GM19238 (cell line): ENCODE measurements around the gene IRX4.

ENCODE experiments used
- DNase-seq: peaks from one replicate; pipeline ENCODE4 v3.0.0; 2011; ENCODE audit warnings: low spot score; ENCODE audit not compliant: insufficient read length

The IRX4 gene

DNA sequence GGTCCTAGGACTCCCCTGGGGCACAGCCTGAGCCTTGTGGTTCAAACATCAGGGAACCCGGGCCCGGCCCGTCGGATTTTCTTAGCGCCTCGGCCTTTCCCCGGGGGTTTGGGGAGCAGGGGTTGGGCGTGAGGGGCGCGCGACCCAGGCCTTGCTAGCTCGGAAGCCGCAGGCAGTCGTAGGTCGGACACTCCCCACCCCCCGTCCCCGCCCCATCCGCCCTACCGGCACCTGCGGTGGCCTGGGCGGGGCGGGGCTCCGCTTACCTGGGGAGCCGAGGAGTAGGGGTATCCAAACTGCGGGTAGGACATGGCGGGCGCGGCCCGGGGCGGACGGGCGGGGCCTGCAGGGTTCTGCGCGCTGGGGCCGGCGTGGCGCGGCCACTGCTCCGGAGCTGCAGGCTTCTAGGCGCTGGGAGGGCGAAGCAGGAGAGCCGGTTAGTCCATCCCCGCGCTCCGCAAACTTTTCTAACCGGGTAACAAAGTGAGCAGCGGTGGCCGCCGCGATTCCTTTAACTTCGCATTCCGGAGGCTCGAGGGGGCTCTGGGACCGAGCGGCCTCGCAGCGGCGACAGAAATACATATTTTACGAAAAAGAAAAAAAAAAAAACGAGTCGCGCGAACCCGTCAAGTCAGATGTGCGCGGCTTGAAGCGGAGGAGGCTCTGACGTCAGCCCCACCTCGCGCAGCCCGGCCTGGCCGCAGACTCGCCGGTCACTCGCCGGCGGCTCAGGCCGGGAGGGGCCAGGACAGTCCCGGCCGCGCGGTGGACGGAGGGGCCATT lies at the start of gene IRX4:
Gene IRX4 (minus strand): TSS at position 589 of the 783 bp plus-strand sequence. CDS start 278 bp downstream, at position 311.
- no peak for DNase-seq

- no peak for DNase-seq
These were observed 49.0 kb upstream of the IRX4 start for GRCh38 chr5:1931604-1932231.

GRCh38 chr5:1930880-1931603 lies 48.3 kb upstream of the IRX4 start:
- no peak for DNase-seq

- no peak for DNase-seq
These were observed 47.8 kb upstream of the IRX4 start for GRCh38 chr5:1930501-1930879.

DNA sequence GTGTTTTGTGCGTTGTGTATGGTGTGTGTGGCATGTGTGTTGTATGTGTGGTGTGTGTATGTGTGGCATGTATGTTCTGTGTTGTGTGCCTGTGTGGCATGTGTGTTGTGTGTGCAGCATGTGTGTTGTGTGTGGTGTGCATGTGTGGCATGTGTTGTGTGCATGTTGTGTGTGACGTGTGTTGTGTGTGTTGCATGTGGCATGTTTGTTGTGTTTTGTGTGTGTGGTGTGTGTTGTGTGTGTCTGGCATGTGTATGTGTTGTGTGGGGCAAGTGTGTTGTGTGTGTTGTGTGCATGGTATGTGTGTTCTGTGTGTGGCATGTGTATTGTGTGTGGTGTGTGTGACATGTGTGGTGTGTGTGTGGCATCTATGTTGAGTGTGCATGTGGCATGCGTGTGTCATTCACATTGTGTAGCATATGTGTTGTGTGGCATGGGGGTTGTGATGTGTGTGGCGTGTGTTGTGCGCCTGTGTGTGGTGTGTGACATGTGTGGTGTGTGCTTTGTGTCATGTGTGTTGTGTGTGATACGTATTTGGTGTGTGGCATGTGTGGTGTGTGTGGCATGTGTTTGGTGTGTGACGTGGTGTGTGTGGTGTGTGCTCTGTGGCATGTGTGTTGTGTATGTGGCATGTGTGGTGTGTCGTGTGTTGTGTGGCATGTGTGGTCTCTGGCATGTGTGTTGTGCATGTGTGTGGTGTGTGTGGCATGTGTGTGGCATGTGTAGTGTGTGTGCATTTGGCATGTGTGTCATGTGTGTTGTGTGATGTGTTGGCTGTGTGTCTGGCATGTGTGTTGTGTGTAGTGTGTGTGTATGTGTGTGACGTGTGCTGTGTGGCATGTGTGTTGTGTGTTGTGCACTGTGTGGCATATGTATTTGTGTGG lies 46.6 kb upstream of the IRX4 start:
- no peak for DNase-seq

GRCh38 chr5:1926471-1927341 lies 44.0 kb upstream of the IRX4 start:
- DNase-seq: no peak

DNA sequence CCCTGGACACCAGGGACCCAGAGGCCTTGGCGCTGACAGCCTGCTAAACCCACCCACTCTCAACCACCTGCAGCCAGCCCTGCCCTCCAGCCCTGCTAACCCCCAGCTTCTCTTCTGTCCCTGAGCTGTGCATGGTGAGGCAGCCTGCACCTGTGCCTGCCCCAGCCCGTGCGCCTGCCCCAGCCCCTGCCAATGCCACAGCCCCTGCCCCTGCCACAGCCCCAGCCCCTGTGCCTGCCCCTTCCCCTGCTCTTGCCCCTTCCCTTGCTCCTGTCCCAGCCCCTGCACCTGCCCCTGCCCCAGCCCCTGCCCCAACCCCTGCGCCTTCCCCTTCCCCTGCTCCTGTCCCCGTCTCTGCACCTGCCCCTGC lies 43.3 kb upstream of the IRX4 start:
- DNase-seq: no peak

DNA sequence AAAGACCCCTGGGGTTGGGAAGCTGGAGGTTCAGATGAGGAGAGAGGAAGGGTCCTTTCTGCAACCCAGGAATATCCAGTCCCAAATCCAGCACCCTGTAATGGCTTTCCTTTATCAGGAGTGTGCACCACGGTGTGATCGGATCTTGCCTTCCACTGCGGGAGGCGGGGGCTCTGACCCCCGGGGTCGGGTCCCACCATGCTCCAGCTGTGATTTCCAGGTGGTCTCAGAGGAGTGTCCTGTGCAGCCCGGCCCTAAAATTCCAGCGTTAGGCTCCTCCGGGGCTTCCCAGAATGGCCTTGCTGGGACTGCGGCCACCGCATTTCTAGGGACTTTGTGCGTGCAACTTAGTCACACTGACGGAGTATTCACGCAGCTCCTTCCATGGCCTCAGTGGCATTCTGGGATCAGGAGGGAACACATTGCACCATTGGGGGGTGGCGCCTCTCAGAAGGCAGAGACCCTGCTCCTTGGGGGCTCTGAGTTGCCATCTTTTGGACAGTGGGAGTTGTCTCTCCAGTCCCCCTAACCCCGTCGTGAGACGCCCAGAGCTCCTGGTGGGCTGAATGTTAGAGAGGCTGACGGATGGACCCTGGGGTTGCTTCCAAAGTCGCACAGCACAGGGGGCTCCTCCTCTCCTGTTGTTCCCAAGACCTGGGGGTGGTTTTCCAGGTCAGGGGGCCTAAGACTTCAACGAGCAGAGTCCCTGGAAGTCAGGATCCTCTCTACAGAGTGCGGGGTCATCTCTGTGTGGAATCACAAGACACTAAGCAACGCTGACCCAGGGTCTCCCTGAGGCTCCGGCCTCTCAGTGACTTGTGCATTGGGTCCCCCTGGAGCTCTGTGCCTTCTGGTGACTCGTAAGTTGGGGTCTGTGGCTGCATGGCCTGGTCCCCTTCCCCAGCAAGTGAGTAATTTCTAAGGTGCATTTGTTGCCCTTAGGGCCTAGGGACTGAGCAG lies 42.7 kb upstream of the IRX4 start:
- no peak for DNase-seq

GRCh38 chr5:1923766-1924165 lies 41.0 kb upstream of the IRX4 start:
- DNase-seq: no peak

GRCh38 chr5:1923341-1923740 lies 40.6 kb upstream of the IRX4 start:
- no peak for DNase-seq

- no peak for DNase-seq
These were observed 39.0 kb upstream of the IRX4 start for GRCh38 chr5:1921711-1922110.

DNA sequence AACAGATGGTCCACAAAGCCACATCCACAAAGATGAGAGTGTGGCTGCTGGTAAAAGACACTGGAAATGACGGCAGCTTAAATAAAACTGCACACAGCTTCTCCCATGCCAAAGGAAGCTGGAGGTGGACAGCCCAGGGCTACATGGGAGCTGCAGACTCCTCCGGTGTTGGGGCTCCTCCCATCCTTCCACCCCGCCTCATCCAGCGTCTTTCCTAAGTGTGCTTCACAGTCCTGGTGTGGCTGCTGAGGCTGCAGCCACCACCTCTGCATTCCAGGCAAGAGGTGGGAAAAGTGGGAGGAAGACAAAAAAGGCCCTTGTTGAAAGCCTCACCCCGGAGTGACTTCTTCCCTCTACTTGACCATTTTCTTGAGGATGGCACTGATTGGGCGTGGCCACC lies 37.0 kb upstream of the IRX4 start:
- no peak for DNase-seq

DNA sequence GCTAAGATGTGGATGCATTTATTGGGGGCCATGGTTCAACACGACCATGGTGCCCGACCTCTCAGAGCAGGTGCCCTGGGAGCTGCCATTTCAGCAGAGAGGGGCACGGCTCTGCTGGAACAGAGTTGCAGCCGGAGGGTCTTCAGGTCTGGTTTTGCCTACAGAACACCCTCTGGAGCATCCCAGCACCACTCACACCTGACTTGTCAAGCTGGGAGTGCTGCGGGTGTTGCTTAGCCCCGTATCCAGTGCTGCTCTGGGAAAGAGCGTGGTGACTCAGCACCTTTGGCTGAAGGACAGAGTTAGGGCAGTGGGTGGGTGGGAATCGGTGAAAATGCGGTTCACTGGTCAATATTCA lies 36.5 kb upstream of the IRX4 start:
- no peak for DNase-seq

DNA sequence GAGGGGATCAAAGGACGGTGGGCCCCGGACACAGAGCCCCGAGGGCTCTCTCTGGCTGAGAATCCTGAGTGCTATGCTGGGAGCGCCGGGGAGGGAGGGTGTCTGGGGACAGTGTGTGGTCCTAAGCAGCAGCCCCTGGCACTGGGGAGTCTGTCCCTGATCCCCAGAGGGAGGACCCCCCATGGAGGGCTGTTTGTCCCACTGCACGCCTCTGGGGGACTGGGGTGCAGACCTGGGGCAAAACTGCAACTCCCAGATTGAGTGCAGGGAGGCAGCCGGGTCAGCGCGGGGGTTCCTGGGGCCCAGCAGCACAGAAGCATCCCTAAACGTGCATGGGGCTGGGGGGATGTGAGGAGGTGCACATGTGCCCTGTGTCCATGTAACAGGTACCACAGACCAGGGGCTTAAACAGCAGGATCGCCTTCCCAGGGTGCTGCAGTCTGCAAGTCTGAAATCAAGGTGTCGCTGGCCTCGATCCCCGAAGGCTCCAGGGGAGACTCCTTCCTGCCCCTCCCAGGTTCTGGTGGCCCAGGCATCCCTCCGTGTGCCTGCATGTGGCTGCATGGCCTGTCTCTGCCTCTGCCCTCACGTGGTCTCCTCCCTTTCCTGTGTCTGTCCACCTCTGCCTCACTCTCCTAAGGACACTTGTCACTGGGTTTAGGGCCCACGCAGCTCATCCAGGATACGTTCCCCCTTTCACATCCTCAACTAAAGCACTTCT lies 35.9 kb upstream of the IRX4 start:
- DNase-seq: no peak

- no peak for DNase-seq
These were observed 35.2 kb upstream of the IRX4 start for GRCh38 chr5:1917830-1918487.

DNA sequence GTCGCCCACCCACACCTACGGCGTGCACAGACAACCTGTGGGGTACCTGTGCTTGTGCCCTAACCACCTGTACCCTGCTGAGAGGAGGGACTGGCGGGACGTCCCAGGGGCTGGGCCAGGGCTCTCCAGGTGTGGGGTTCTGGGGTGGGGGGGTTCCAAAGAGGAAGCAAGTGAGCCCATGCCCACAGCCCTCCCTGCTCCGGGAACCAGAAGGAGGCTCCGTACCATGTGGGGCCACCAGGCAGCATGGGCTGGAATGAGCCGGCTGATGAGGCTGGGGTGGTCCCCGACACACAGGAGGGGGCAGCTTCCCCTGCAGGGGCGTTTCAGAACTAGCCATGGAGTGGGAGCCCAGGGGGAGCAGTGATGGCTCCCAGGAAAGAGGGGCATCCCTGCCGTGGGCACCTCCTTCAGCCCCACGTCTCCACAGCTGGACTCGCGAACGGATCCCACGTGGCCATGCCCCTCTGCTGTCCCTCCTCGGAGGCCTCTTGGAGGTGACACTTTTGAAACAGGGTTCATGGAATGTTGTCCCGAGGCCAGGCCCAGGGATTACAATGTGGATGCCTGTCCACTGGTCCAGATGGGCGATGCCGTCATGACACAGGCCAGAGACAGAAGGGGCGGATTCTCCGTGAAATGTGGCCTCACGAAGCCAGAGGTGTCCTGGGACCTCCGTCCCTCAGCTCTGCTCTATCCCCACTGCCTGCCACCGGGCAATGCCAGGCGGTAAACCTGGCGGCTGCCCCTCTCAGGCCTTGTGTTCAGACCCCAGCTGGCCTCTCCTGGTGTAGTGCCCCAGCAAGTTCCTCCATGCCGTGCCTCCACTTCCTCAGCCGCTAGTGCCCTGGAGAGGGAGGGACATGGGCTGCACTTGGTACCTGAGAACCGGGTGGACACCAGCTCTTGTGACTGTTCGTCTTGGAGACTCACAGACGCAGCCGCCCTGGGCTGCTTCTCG lies 33.6 kb upstream of the IRX4 start:
- DNase-seq: no peak

DNA sequence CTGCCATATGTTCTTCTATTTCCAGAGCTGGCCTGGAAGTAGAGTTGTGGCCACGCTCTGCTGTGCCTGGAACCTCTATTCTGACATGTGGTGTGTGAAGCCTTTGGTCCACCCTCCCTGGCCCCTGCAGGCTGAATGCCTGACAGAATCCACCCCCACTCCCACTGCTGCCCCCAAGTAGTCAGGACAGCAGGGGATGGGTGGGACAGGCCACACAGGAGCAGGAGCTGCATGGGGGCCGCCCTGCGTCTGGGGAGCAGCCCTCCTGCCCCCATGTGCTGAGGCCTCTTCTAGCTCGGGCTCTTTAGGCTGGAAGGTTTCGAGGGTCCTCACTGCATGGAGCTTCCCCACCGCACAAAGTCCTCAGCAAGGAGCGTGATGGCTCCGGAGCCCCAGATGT lies 32.6 kb upstream of the IRX4 start:
- DNase-seq: no peak
